Fibroblast of mammary gland (primary cell): ENCODE measurements around the gene USP2.
A peak's percentile ranks its signal among the peaks of the same experiment; 100 is the strongest.

Experiments
- DNase-seq: peaks from one replicate; pipeline ENCODE4 v3.0.0-alpha.2; 2010; ENCODE audit warnings: low read depth
- H3K4me3 ChIP-seq: 2 replicates; pipeline ENCODE4 v1.5.1; 2011; ENCODE audit warnings: low read depth, mild to moderate bottlenecking, low read length, moderate library complexity; ENCODE audit not compliant: control insufficient read depth
- TF ChIP-seq, protein P1 (sequence below): conservative IDR thresholded peaks from 2 replicates; pipeline ENCODE4 v1.5.1; 2011; ENCODE audit warnings: low read depth, low read length, inconsistent platforms; ENCODE audit not compliant: control insufficient read depth, insufficient read depth

USP2 gene

DNA sequence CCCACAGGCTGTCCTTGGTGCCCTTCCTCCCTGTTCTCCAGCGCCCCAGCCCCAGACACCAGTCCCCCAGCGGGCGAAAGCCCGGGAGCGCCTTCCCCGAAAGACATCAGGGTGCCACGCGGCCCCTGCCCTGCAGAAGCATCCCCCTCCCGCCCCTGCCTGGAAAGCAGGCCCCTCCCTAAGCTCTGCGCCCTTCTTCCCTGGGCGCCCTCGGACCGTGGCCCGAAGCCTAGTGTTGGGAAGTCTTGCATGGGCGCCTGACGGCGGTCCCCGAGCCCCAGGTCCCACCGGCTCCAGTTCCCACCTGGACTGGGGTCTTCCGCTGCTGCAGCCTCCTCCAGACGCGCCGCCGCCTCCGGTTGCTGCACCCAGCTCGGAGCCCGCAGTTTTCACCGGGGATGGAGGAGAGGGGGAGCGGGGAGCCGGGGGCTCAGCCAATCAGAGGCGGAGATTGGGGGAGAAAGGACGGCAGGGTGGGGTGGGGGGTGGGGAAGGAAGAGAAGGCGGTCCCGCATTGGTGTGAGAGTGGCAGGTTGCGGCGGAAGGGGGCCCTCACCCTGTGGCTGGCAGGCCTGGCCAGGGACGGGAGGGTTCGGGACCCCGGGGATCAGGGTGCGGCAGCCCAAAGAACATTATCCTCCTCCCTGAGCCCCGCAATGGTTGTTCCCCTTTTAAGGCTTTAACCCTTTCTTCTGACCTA lies 41.5 kb upstream of the USP2 start, which contains the start of gene THY1:
TSS of gene THY1 (minus strand) at position 364 of the 700 bp plus-strand sequence. CDS start 2,267 bp downstream, outside the sequence.
- peak; percentile 63 for DNase-seq
- TF ChIP-seq, protein P1, sequence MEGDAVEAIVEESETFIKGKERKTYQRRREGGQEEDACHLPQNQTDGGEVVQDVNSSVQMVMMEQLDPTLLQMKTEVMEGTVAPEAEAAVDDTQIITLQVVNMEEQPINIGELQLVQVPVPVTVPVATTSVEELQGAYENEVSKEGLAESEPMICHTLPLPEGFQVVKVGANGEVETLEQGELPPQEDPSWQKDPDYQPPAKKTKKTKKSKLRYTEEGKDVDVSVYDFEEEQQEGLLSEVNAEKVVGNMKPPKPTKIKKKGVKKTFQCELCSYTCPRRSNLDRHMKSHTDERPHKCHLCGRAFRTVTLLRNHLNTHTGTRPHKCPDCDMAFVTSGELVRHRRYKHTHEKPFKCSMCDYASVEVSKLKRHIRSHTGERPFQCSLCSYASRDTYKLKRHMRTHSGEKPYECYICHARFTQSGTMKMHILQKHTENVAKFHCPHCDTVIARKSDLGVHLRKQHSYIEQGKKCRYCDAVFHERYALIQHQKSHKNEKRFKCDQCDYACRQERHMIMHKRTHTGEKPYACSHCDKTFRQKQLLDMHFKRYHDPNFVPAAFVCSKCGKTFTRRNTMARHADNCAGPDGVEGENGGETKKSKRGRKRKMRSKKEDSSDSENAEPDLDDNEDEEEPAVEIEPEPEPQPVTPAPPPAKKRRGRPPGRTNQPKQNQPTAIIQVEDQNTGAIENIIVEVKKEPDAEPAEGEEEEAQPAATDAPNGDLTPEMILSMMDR = no peak
- H3K4me3 ChIP-seq = peak within 1 kb of the TSS; percentile 95

GRCh38 chr11:119421941-119422808 lies 40.7 kb upstream of the USP2 start:
- peak overlapping the region; percentile 95 for H3K4me3 ChIP-seq
- TF ChIP-seq, protein P1 = no peak
- DNase-seq = no peak

GRCh38 chr11:119421351-119421750 lies 39.9 kb upstream of the USP2 start:
- peak; percentile 65 for DNase-seq
- peak overlapping the region; percentile 95 for H3K4me3 ChIP-seq

DNA sequence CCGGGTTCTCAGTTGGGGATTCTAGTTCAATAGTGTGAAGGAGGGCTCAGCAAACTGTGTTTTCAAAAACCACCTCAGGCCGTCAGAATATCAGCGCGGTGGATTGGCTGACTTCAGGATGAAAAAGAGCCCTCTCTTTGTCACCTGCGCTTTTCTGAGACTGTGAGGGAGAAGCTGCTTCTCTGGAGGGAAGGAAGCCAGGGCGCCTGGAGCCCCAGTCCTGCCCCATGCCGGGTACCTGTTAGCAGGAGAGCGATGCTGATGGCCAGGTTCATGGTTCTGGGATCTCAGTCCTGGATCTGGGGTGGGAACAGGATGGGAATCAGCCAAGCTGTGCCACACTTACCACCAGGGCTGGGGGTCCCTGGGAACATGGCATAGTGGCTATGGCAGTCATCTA lies 39.1 kb upstream of the USP2 start:
- TF ChIP-seq, protein P1 = no peak
- H3K4me3 ChIP-seq = peak overlapping the region; percentile 95
- no peak for DNase-seq

More at GRCh38 chr11:119421351-119421750, 39.9 kb upstream of the USP2 start:
- TF ChIP-seq, protein P1 = no peak

GRCh38 chr11:119419834-119420492 lies 38.5 kb upstream of the USP2 start:
- H3K4me3 ChIP-seq = no peak overlapping the region
- TF ChIP-seq, protein P1 = no peak
- no peak for DNase-seq

DNA sequence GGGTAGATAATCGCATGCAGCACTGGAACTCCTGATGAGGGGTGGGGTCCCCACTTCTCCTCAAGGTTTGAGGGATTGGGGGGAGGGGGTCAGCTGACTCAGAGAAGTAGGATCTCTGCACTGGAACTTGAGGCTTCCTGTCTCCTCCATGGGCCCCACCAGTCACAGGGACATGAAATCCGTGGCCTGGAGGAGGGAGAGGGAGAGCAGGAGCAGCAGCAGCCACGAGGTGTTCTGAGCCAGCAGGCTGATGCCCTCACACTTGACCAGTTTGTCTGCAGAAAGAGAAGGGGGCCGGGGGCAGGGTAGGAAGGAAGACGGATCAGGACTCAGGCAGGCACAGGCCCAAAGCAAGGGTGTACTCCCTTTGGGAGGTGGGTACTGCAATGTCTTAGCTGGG lies 37.8 kb upstream of the USP2 start:
- TF ChIP-seq, protein P1 = no peak
- H3K4me3 ChIP-seq = no peak overlapping the region
- no peak for DNase-seq
